GM12878 (cell line): ENCODE results near the gene DNAH5. TPM values are rescaled to one million over a fixed set of nuclear protein-coding genes. Genes with fewer than 3 reads are reported as not detected.
A peak's percentile ranks its signal among the peaks of the same experiment; 100 is the strongest.

Source experiments
- ATAC-seq: fragments of 200-7000 bp; cut with Tn5 transposase; 3 replicates; pipeline ENCODE4 v1.9.1; 2020; ENCODE audit warnings: mild to moderate bottlenecking, moderate library complexity
- Bru-seq: library from RNA; stranded (reverse); fragments of 400-500 nt; gene quantifications from one replicate; lab custom pipeline; 2021; lab: Mats Ljungman, UMichigan
- BruChase-seq, 2 experiments: library from RNA; stranded (reverse); fragments of 400-500 nt; gene quantifications; one replicate each; lab custom pipeline; 2021; lab: Mats Ljungman, UMichigan
- BruUV-seq: library from RNA; stranded (reverse); fragments of 400-500 nt; replicated peaks from 2 replicates; lab custom pipeline; 2021; lab: Mats Ljungman, UMichigan
- CTCF ChIA-PET: fragments of 300-600 bp; sonication (Branson Sonifier 250); formaldehyde crosslinking; extraction: SDS; loops from one replicate; lab custom pipeline; 2021; ENCODE audit warnings: inconsistent platforms; lab: Yijun Ruan, JAX
- POLR2A ChIA-PET: fragments of 350-600 bp; formaldehyde crosslinking; extraction: SDS; loops from one replicate; lab custom pipeline; 2021; ENCODE audit warnings: inconsistent platforms; lab: Charles Lee
- RAD21 ChIA-PET: fragments of 300-600 bp; sonication (Branson Sonifier 250); formaldehyde crosslinking; loops from one replicate; lab custom pipeline; 2023; ENCODE audit warnings: antibody characterized with exemption; ENCODE audit not compliant: unreplicated experiment; lab: Charles Lee
- SMC1A ChIA-PET: fragments of 300-600 bp; sonication (Branson Sonifier 250); formaldehyde crosslinking; loops from one replicate; lab custom pipeline; 2023; ENCODE audit not compliant: unreplicated experiment, uncharacterized antibody; lab: Charles Lee
- DNase-seq: peaks from one replicate; pipeline ENCODE4 v3.0.0-alpha.2; 2011; ENCODE audit warnings: low read depth, low spot score
- FAIRE-seq: peaks from 3 replicates; lab custom pipeline; 2011; peaks lifted over from hg19 to GRCh38; lab: Jason Lieb, UNC
- H2AFZ ChIP-seq: 2 replicates; pipeline ENCODE4 v1.6.0; 2011; ENCODE audit warnings: low read depth, low read length, control low read depth; ENCODE audit not compliant: control insufficient read depth
- H3K27ac ChIP-seq: 2 replicates; pipeline ENCODE4 v1.5.1; 2011; ENCODE audit warnings: control low read depth; ENCODE audit not compliant: control insufficient read depth, insufficient read depth
- H3K27me3 ChIP-seq, 2 experiments: replicated peaks in 1 of 2; 2 replicates each; pipeline versions ENCODE4 v1.6.0 to v1.6.1; 2011; ENCODE audit warnings: low read length in 1 of 2; ENCODE audit not compliant: control insufficient read depth in 2 of 2, insufficient read depth in 2 of 2
- H3K36me3 ChIP-seq, 2 experiments: 2 replicates each; pipeline ENCODE4 v1.5.1; 2011; ENCODE audit warnings: low read length in 1 of 2; ENCODE audit not compliant: control insufficient read depth in 2 of 2, insufficient read depth in 2 of 2
- H3K4me1 ChIP-seq: 2 replicates; pipeline ENCODE4 v1.6.1; 2011; ENCODE audit warnings: mild to moderate bottlenecking, low read length, moderate library complexity, mixed read lengths; ENCODE audit not compliant: control insufficient read depth, insufficient read depth
- H3K4me2 ChIP-seq: 2 replicates; pipeline ENCODE4 v1.6.0; 2011; ENCODE audit warnings: control low read depth; ENCODE audit not compliant: control insufficient read depth, insufficient read depth
- H3K4me3 ChIP-seq: fragments of 200-600 bp; sonication (generic); 2 replicates; pipeline ENCODE4 v1.5.1; 2016
- H3K79me2 ChIP-seq: 2 replicates; pipeline ENCODE4 v1.6.0; 2011; ENCODE audit warnings: low read length; ENCODE audit not compliant: control insufficient read depth, insufficient read depth
- H3K9ac ChIP-seq: 2 replicates; pipeline ENCODE4 v1.8.0; 2011; ENCODE audit warnings: low read length, control low read depth, mixed read lengths; ENCODE audit not compliant: control insufficient read depth, insufficient read depth
- H3K9me3 ChIP-seq: replicated peaks from 3 replicates; pipeline ENCODE4 v1.5.1; 2011; ENCODE audit warnings: mild to moderate bottlenecking, low read length; ENCODE audit not compliant: control insufficient read depth, insufficient read depth
- H4K20me1 ChIP-seq: 2 replicates; pipeline ENCODE4 v1.6.0; 2011; ENCODE audit not compliant: control insufficient read depth, insufficient read depth
- EP300 ChIP-seq, 2 experiments: fragments of 150-350 bp in 1 of 2; IDR thresholded peaks; 2 replicates each; pipeline ENCODE4 v1.6.1; 2011 to 2012; ENCODE audit warnings: low read depth in 2 of 2, low read length in 2 of 2, borderline replicate concordance in 1 of 2, improper control_type of control experiment in 1 of 2, inconsistent platforms in 1 of 2; ENCODE audit not compliant: control insufficient read depth in 1 of 2
- NFXL1 ChIP-seq: fragments of 450-650 bp; IDR thresholded peaks from 2 replicates; pipeline ENCODE4 v1.6.1; 2017; ENCODE audit warnings: antibody characterized with exemption, mild to moderate bottlenecking, borderline replicate concordance
- TCF12 ChIP-seq: IDR thresholded peaks from 2 replicates; pipeline ENCODE4 v1.6.1; 2011; ENCODE audit warnings: low read depth, mild to moderate bottlenecking, low read length
- USF2 ChIP-seq: IDR thresholded peaks from 2 replicates; pipeline ENCODE4 v1.6.1; 2011; ENCODE audit warnings: low read depth, low read length, improper control_type of control experiment, borderline replicate concordance
- WGBS: methylation state at CpG from one replicate; pipeline ENCODE4 v1.1.6; 2016; ENCODE audit warnings: low lambda C conversion rate; ENCODE audit not compliant: insufficient replicate concordance, insufficient coverage; ENCODE audit errors: missing lambda C conversion rate; 5-methylcytosine and 5-hydroxymethylcytosine counted together
- in situ Hi-C: fragments of 300-500 bp; cut with MboI; formaldehyde crosslinking; loops from 9 replicates; pipeline ENCODE4 v1.14.3; 2018; ENCODE audit warnings: mixed read lengths
- intact Hi-C: fragments of 100-400 bp; cut with micrococcal nuclease; formaldehyde crosslinking; loops from one replicate; pipeline ENCODE4 v1.14.2; 2022; ENCODE audit not compliant: unreplicated experiment
- long read RNA-seq, 2 experiments: library from polyadenylated mRNA; unstranded; transcript quantifications; one replicate each; pipeline ENCODE4 v2.0.0, GENCODE V29; 2019 to 2020
- polyA minus RNA-seq, 3 experiments: library from RNA; depleted of rRNA, polyadenylated mRNA; stranded (reverse); fragments of >200 nt; gene quantifications; 2 replicates each; pipeline ENCODE4 v1.2.3, GENCODE V29; 2011
- polyA plus RNA-seq, 11 experiments: library from polyadenylated mRNA; depleted of rRNA in 4 of 11; unstranded in 6 of 11; stranded (reverse) in 5 of 11; fragments of >200 nt; fragmentation: Nextera tagmentation in 4 of 11; fragmentation: Illumina TruSeq in 1 of 11; extraction: Ambion mirVana in 4 of 11; extraction: Trizol in 1 of 11; gene quantifications; 1 replicate in 1 of 11; 2 replicates in 10 of 11; pipeline versions ENCODE4 v1.2.1 to v1.2.3, GENCODE V29; 2011 to 2016; ENCODE audit warnings: inconsistent platforms in 2 of 11, missing spikeins in 2 of 11, low read depth in 1 of 11
- total RNA-seq, 4 experiments: library from RNA; depleted of rRNA in 3 of 4; stranded (reverse); fragments of >200 nt in 3 of 4; fragmentation: Illumina TruSeq in 1 of 4; extraction: Trizol in 1 of 4; gene quantifications; 2 replicates each; pipeline versions ENCODE4 v1.2.1 to v1.2.3, GENCODE V29; 2013 to 2021

Gene DNAH5
- 0.02 and 0.27 TPM in 2 replicates for total RNA-seq (2013; cell fraction: nucleolus; rRNA removed)
- total RNA-seq (2014; rRNA removed) (not detected in 2 replicates), total RNA-seq (2014; rRNA removed; fragmentation: Illumina TruSeq; extraction: Trizol) (0.05 TPM in 1 of 2 replicates, not detected in the other), total RNA-seq (2021) (under 0.01 TPM in 1 of 2 replicates, not detected in the other), polyA plus RNA-seq (2011; rRNA removed) (0.30 and 0.39 TPM in 2 replicates), polyA plus RNA-seq (2014; fragmentation: Illumina TruSeq; extraction: Trizol) (0.07 and 0.16 TPM in 2 replicates), polyA plus RNA-seq (2014; fragmentation: Nextera tagmentation; extraction: Ambion mirVana) (not detected), polyA plus RNA-seq (2014; rRNA removed) (not detected in 2 replicates), polyA plus RNA-seq (2016; fragmentation: Nextera tagmentation; extraction: Ambion mirVana) (not detected), polyA minus RNA-seq (2011; rRNA and poly(A)+ RNA removed) (0.31 and 0.37 TPM in 2 replicates), Bru-seq, nascent RNA (percentile 6 among the genes with signal in this experiment), BruChase-seq, experiment 1, labeled RNA remaining after a 6-hour chase (percentile 5 among the genes with signal in this experiment), BruChase-seq, experiment 2, labeled RNA remaining after a 2-hour chase (percentile 6 among the genes with signal in this experiment)
- not detected for polyA plus RNA-seq (2011; ENCODE audit: low read depth)
- polyA plus RNA-seq (2011; cell fraction: cytosol; rRNA removed): 0.17 and 0.18 TPM in 2 replicates
- polyA plus RNA-seq (2011; cell fraction: nucleus; rRNA removed): 0.10 and 0.34 TPM in 2 replicates
- polyA plus RNA-seq (2012): not detected in 2 replicates
- 0.13 TPM in 1 of 2 replicates, not detected in the other for polyA minus RNA-seq (2011; cell fraction: cytosol; rRNA and poly(A)+ RNA removed)
- 0.24 and 0.38 TPM in 2 replicates for polyA minus RNA-seq (2011; cell fraction: nucleus; rRNA and poly(A)+ RNA removed)
- long read RNA-seq, experiment 1: 0 reads
- long read RNA-seq, experiment 2, partial matches to known transcripts: 0 of 2 reads
- long read RNA-seq, experiment 2, other reads (novel, unspliced or antisense): 2 of 2 reads

GRCh38 chr5:13944560-13945199, at the start of gene DNAH5:
DNAH5 (minus strand) TSS chr5:13944688; CDS start chr5:13944438, 250 bp downstream.
- no peak for TF ChIP-seq EP300 (IDR thresholded peaks at IDR 0.05; ENCODE audit: borderline replicate concordance in 1 of 2, control insufficient read depth in 1 of 2, low read depth in 2 of 2, low read length in 2 of 2)
- no peak for TF ChIP-seq USF2
- no peak for TF ChIP-seq NFXL1
- TF ChIP-seq TCF12: no peak
- Histone ChIP-seq H3K79me2 (no peaks in the 10 kb centered on the region), H4K20me1 (no peaks in the 10 kb centered on the region), H3K4me3 (no peak within 1 kb of the TSS), H3K27ac (no peak within 1 kb of the TSS), H3K4me2 (no peak within 1 kb of the TSS), H3K9me3 (no peaks in the 10 kb centered on the region), H3K27me3 (no peaks in the 10 kb centered on the region; a peak in 1 of 4 replicates), H3K36me3 (no peaks in the 10 kb centered on the region), H3K4me1 (no peaks in the 10 kb centered on the region), H3K9ac (no peak within 1 kb of the TSS), H2AFZ (no peak within 1 kb of the TSS)
- ATAC-seq (no peak), FAIRE-seq (no peak), DNase-seq (no peak)
- WGBS: 15% methylated on average over 4 of the region's 4 CpGs
- in situ Hi-C loops (no loop called here), intact Hi-C loops (no loop called here)
- BruUV-seq: no TSS peak
- ChIA-PET CTCF (no interaction called here), POLR2A (no interaction called here), RAD21 (no interaction called here), SMC1A (no interaction called here)
